Coronary artery (tissue), 2 donors: ENCODE results near the gene TTC28.

Experiments used
- DNase-seq: peaks from one replicate; pipeline ENCODE4 v3.0.0-alpha.2; 2017; ENCODE audit warnings: low spot score
- H3K27ac ChIP-seq, 2 donors: fragments of 200-600 bp; sonication (generic); one replicate each; pipeline ENCODE4 v1.5.1; 2016 to 2019
- H3K4me3 ChIP-seq: fragments of 200-600 bp; sonication (generic); 2 replicates; pipeline ENCODE4 v1.5.1; 2016; ENCODE audit warnings: mild to moderate bottlenecking, moderate library complexity
- TF ChIP-seq, protein P1 (sequence below): fragments of 200-600 bp; sonication (generic); IDR thresholded peaks from one replicate; pipeline ENCODE4 v1.5.1; 2019; ENCODE audit warnings: antibody characterized with exemption

TTC28 gene

DNA sequence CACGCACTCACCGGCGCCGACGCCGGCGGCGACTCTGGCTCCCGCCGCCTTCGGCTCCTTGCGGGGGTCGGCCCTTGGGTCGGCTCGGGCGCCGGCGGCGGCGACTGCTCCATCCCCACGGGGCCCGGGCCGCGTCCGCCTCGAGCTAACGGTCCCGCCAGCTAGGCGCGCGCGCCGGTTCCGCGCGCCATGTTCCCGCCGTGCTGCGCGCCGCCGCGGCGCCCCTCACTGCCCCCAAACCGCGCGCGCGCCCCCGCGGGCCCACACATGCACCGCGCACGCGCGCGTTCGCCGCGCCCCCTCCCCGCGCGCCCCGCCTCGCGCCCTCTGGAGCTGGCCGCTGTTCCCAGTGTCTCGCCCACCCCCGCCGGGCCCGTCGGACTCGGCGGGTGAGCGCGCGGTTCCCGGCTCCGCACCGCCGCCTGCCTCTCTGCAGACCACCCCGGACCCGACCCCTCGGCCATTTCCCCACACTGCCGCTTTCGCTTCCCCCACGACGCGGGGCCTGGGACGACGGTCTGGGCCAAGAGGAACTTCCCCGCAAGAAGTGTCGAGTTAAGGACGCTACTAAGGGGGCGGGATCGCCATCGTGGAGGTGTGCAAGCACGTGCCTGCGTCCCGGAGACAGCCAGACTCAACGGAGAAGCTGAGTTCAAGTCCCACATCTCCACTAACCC is at the start of gene TTC28:
TSS of gene TTC28 (minus strand) at position 230 of the 677 bp plus-strand sequence. CDS start at position 113, 117 bp downstream.
- H3K4me3 ChIP-seq: peak within 1 kb of the TSS; percentile 92
- H3K27ac ChIP-seq: peak within 1 kb of the TSS; percentile 13 to 68
- DNase-seq: peak; percentile 76

DNA sequence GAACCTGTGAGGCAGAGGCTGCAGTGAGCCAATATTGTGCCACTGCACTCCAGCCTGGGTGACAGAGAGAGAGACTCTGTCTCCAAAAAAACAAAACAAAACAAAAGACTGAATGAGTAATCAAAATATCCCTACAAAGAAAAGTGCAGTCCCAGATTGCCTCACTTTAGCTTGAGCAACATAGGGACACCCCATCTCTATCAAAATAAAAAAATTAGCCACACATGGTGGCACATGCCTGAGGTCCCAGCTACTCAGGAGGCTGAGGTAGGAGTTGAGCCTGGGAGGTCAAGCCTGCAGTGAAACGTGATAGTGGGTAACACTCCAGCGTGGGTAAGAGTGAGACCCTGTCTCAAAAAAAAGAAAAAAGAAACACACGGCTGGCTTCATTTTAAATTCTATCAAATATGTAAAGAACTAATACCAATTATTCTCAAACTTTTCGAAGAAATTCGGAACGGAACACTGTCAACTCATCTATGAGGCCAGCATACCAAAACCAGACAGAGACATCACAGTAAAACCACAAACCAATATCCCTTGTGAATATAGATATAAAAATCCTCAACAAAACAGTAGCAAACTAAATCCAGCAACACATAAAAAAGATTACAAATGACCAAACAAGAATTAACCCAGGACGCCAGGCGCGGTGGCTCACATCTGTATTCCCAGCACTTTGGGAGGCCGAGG is 49.1 kb upstream of the TTC28 start:
- no peak overlapping the region for H3K4me3 ChIP-seq
- no peak for DNase-seq
- H3K27ac ChIP-seq: no peak overlapping the region
- TF ChIP-seq, protein P1, sequence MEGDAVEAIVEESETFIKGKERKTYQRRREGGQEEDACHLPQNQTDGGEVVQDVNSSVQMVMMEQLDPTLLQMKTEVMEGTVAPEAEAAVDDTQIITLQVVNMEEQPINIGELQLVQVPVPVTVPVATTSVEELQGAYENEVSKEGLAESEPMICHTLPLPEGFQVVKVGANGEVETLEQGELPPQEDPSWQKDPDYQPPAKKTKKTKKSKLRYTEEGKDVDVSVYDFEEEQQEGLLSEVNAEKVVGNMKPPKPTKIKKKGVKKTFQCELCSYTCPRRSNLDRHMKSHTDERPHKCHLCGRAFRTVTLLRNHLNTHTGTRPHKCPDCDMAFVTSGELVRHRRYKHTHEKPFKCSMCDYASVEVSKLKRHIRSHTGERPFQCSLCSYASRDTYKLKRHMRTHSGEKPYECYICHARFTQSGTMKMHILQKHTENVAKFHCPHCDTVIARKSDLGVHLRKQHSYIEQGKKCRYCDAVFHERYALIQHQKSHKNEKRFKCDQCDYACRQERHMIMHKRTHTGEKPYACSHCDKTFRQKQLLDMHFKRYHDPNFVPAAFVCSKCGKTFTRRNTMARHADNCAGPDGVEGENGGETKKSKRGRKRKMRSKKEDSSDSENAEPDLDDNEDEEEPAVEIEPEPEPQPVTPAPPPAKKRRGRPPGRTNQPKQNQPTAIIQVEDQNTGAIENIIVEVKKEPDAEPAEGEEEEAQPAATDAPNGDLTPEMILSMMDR: no peak

DNA sequence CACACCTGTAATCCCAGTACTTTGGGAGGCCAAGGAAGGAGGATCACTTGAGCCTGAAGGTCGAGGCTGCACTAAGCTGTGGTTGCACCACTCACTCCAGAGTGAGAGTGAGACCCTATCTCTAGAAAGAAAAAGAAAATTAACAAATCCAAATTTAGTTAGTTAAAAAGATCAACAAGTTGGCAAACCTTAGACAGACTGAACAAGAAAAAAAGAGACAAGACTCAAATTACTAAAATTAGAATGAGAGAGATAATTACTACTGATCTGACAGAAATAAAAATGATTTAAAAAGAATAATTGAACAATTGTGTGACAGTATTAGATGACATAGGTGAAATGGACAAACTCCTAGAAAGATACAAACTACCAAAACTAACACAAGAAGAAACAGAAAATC is 48.4 kb upstream of the TTC28 start:
- no peak for DNase-seq

DNA sequence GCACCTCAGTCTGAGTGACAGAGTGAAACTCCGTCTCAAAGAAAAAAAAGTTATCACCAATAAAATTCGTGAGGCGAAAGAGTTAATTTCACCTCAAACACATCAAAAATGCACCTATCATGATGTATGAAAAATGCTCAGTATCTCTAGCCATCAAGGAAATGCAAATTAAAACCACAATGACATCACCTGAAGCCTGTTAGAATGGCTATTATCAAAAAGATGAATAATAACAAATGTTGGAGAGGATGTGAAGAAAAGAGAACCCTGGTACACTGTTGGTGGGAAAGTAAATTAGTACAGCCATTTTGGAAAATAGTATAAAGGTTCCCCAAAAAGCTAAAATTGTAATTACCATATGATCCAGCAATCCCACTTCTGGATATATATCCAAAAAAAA is 38.4 kb upstream of the TTC28 start:
- H3K27ac ChIP-seq: no peak overlapping the region
- H3K4me3 ChIP-seq: no peak overlapping the region
- TF ChIP-seq, protein P1: no peak
- DNase-seq: no peak

More for the DNA sequence above, 48.4 kb upstream of the TTC28 start:
- TF ChIP-seq, protein P1: no peak
- no peak overlapping the region for H3K27ac ChIP-seq
- H3K4me3 ChIP-seq: no peak overlapping the region

DNA sequence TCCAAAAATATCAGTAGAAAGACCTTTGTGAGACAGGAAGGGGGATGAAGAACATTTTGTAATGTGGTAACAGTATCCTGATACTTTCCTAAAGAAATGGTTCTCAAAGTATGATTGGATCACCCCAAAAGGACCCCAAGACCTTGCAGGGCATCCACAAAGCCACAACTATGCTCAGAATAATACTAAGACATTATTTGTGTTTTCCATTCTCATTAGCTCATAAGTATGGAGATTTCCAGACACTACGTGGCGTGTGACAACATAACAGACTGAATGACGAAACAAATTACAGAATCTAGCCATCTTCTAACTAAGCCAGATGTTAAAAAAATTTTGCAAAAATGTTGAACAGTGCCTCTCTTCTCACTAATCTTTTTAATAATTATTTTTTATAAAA is 37.0 kb upstream of the TTC28 start:
- DNase-seq: no peak
- no peak overlapping the region for H3K4me3 ChIP-seq
- no peak overlapping the region for H3K27ac ChIP-seq
- TF ChIP-seq, protein P1: no peak

DNA sequence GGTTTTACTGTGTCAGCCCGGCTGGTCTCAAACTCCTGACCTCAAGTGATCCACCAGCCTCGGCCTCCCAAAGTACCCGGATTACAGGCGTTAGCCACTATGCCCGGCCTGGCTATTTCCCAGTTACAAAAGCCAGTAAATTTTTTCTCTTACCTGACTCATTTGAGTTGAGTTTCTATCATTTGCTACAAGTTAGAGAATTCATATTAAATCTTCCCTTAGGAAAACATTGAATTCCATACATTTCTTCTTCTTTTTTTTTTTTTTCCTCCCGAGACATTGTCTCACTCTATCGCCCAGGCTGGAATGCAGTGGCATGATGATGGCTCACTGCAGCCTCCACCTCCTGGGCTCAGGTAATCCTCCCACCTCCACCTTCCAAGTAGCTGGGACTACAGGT is 36.0 kb upstream of the TTC28 start:
- H3K4me3 ChIP-seq: no peak overlapping the region
- no peak overlapping the region for H3K27ac ChIP-seq
- TF ChIP-seq, protein P1: no peak
- no peak for DNase-seq

DNA sequence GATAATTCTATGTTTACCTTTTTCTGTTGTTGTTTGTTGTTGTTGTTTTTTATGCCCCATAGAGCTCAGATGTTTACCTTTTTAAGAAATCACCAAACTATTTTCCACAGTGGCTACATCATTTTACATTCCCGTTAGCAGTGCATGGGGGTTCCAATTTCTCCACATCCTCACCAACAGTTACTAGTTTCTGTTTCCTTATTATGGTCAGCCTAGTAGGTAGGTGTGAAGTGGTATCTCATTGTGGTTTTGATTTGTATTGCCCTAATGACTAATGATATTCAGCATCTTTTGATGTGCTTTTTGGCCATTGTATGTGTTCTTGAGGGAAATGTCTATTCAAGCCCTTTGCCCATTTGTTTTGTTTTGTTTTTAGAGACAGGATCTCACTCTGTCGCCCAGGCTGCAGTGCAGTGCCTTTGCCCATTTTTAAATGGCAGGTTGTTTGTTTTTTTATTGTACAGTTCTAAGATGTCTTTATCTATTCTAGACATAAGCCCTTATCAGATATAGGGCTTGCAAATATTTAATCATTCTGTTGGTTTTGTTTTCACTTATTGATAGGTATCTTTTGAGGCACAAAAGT is 34.5 kb upstream of the TTC28 start:
- H3K27ac ChIP-seq: no peak overlapping the region
- no peak for DNase-seq
- TF ChIP-seq, protein P1: no peak

More for the DNA sequence above, 34.5 kb upstream of the TTC28 start:
- no peak overlapping the region for H3K4me3 ChIP-seq
